GM21576 (cell line): Measurements from ENCODE around the gene CDC25B.
A peak's percentile ranks its signal among the peaks of the same experiment; 100 is the strongest.
"Not testable (repeated sequence)": the region's sequence is repeated elsewhere in the genome, so short reads cannot be mapped to it uniquely, and the experiment has no call there.

Experiments
- ATAC-seq: cut with Tn5 transposase; IDR thresholded peaks from one replicate; pipeline ENCODE4 v1.9.1; 2021; ENCODE audit warnings: mild to moderate bottlenecking, moderate library complexity; ENCODE audit not compliant: unreplicated experiment

CDC25B gene

DNA sequence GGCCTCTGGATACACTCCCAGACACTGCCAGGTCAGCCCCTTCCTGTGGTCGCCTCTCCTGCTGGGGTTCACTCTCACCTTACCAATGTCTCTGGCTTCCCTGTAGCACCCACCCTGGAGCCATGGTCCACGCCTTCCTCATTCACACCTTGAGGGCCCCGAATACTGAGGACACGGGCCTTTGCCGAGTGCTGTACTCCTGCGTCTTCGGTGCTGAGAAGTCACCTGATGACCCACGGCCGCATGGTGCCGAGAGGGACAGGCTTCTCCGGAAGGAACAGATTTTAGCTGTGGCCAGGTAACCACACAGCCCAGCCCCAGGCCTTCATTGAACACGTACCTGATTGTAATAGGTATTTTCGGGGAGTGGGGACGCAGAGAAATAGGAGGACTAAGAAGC is 25.9 kb downstream of the CDC25B start:
- ATAC-seq = no peak

DNA sequence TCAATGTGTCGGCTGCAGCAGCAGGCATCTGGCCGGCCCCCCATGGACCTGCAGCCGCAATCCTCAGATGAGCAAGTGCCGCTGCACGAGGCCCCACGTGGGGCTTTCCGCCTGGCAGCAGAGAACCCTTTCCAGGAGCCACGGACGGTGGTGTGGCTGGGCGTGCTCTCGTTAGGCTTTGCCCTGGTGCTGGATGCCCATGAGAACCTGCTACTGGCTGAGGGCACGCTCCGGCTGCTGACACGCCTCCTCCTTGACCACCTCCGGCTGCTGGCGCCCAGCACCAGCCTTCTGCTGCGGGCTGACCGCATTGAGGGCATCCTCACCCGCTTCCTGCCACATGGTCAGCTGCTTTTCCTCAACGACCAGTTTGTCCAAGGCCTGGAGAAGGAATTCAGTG is 27.8 kb downstream of the CDC25B start:
- no peak for ATAC-seq

DNA sequence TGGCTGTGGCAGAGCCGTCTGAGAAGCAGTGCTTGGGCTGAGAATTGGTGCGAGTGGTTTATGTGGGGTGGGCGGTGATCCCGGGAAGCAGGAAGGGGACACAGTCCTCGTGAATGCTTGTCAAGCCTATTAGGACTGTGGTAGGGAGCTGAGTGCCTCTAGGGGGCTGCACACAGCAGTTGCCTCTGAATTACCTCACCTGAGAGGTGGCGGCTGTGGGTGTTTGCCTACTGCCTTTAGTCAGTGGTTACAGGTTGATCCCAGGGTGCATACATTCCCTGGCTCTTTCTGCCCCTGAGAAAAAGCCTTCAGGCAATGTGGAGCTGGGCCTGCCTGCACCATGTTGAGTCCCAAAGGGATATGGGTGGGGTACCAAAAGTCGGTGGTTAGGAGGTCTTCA is 29.4 kb downstream of the CDC25B start:
- ATAC-seq = no peak

DNA sequence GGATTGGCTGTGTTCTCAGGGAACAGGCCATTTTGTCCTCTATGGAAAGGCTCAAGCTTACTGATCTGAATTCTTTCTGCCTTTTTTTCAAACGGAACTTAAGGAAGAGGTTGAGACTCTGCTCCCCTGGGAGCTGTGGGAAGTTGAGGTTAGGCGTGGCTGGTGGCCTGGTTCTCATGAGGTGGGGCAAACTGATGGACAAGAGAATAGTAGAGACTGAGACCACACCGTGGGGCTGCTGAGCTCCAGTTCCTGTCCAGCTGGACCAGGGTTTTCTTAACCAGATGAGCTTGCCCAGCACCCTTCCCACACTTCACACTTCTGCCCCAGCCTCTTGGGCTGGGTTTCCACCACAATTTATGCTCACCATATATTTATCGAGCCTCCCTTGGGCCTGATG is 30.3 kb downstream of the CDC25B start:
- no peak for ATAC-seq

DNA sequence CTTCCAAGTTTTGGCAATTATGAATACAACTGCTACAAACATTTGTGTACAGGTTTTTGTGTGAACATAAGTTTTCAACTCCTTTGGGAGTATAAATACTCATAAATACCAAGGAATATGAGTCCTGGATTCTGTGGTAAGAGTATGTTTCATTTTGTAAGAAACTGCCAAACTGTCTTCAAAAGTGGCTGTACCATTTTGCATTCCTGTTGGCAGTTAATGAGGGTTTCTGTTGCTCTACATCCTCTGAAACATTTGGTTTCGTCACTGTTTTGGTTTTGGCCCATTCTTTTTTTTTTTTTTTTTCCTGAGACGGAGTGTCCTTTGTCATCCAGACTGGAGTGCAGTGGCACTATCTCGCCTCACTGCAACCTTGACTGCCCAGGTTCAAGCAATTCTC is 32.7 kb downstream of the CDC25B start:
- ATAC-seq = no peak

DNA sequence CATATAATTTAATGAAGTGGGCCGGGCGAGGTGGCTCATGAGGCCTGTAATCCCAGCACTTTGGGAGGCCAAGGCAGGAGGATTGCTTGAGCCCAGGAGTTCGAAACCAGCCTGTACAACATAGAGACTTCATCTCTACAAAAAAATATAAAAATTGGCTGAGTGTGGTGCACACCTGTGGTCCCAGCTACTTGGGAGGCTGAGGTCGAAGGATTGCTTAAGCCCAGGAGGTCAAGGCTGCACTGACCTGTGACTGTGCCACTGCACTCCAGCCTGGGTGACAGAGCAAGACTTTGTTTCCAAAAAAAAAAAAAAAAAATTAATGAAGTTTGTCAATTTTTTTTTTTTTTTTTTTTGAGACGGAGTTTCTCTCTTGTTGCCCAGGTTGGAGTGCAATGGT is 33.8 kb downstream of the CDC25B start:
- not testable (repeated sequence) for ATAC-seq

DNA sequence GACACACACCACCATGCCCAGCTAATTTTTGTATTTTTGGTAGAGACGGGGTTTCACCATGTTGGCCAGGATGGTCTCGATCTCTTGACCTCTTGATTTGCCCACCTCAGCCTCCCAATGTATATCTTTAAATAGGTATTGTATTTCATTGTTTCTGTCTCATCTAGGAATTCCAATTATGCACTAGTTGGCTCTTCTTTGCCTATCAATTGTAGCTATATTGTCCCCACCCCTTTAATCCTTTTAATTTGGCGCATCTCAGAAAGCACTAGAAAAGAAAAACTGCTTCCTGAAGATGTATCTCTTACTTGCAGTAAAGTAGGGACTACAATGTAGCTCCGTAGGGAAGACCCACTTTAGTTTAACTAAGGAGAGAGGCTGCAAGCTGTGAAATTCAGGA is 40.0 kb downstream of the CDC25B start:
- no peak for ATAC-seq

DNA sequence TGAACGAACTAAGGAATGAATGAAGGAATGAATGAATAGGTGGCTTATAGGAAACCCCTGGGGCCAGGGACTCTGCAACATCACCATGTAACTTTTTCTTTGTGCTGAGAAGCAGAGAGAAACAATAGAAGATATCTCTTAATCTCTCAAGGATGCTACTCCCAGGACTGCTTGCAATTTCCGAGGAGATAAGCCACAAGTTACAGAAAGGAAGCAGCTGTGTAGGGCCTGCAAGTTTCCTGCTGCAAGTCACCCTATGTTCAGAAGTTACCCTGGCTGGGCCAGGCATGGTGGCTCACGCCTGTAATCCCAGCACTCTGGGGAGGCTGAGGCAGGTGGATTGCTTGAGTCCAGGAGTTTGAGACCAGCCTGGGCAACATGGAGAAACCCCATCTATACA is 43.2 kb downstream of the CDC25B start:
- no peak for ATAC-seq

DNA sequence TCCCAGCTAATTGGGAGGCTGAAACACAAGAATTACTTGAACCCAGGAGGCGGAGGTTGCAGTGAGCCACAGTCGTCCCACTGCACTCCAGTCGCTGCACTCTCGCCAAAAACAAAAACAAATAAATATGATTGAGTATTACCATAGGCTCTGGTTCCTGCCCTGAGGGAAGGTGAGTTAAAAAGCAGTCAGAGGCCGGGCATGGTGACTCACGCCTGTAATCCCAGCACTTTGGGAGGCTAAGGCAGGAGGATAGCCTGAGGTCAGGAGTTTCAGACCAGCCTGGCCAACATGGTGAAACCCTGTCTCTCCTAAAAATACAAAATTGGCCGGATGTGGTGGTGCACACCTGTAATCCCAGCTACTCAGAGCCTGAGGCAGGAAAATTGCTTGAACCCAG is 44.1 kb downstream of the CDC25B start:
- ATAC-seq = not testable (repeated sequence)

DNA sequence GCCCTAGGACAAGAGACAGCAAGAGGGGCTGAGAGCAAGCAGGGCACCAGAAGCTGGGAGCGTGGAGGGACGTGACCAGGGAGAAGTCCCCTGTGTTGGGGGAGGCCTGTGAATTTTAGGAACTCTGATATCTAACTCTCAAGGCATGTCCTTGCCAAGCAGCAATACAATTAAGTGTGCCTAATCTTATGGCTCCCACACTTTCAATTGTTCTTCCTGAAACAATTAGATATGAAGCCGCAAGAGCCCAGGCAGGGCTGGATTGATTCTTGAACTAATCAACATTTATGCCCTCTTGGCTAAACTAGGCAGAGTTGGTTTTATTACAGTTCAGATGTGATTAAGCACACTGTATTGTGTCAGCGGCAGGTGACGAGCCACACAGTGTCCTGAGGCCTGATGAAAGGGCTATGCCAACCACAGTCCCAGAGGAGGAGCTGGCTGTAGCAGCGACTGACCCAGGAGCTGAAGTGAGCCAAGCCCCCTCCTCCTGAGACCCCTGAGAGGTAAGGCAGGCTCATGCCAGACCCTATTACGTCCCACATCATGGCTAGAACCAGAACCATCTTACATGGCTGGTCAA is 46.3 kb downstream of the CDC25B start:
- ATAC-seq = no peak

DNA sequence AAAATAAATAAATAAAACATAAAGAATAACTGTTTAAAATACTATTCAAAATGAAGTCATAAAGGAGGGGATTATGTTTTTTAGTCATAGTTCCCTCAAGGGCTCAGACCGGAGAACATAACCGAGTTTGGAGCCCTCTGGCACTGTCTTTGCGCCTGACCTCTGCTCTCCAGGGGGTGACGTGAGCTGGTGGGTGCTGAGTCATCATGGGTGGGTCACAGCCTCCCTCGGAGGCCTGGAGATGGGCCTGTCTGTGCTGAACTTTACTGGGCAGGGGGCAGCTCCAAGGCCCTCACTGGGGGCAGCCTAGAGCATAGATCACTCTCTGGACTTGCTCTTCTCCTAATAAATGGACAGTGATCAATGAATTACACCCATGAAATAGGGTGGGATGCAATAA is 47.4 kb downstream of the CDC25B start:
- no peak for ATAC-seq

DNA sequence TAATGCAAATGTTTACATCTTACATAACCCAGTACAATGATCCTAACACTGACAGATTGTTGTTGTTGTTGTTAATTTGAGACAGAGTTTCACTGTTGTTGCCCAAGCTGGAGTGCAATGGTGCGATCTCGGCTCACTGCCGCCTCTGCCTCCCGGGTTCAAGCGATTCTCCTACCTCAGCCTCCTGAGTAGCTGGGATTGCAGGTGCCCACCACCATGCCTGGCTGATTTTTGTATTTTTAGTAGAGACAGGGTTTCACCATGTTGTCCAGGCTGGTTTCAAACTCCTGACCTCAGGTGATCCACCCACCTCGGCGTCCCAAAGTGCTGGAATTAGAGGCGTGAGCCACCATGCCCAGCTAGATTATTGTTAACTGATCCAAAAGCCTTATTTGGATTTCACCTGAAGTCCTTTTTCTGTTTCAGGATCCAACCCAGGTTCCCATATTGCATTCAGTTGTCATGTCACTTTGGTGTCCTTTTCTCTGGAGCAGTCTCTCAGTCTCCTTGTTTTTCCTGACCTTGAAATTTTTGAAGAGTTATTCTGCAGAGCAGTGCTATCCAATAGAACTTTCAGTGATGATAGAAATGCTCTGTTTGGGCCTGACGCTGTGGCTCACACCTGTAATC is 48.0 kb downstream of the CDC25B start:
- not testable (repeated sequence) for ATAC-seq

DNA sequence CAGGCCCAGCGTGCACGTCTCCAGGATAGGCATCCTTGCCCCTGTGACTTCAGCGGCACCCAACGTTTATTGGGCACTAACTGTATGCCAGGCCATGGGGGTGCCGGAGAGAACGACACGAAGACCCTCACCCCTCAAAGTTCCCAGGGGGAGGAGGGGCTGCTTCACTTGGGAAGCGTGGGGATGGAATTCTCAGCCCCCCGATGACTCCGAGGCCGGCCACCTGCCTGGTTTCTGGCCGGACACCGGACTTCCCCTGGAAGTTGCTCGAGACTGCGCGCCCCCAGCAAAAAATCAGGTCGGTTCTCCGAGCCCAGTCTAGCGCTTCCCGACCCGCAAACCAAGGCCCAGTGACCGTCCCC is 50.2 kb downstream of the CDC25B start:
- no peak for ATAC-seq

DNA sequence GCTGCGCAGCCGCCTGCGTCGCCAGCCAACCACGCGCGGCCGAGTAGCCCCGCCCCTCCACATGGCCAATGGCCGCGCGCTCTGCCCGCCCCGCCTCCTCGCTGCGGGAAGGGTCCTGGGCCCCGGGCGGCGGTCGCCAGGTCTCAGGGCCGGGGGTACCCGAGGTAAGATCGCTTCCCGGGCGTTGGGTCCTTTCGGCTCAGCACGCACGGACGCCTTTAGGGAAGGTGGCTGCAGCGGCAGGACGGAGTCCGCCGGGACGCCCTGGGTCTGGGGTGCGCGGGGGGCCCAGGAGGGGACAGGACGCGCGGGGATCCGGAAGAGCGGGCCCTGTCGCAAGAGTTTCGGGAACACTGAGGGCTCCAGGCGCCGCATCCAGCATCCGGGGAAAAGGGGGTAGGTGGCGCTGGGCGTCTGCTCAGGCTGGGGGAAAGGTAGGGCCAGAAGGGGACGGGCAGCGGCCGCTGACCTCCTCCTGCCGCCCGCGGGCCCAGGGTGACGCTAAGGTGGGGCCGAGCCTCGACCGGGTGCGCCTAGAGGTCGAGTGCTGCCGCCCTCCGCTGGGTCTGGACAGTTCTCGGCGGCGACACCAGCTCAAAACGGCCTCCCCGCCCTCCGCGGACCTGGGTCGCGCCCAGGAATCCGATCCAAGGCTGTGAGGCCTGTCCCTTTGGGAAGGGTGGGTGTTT is 50.8 kb downstream of the CDC25B start, which contains the start of gene MAVS:
Gene MAVS (plus strand): TSS at position 95 of the 689 bp plus-strand sequence. CDS start 7,791 bp downstream, outside the sequence.
- peak; percentile 85 for ATAC-seq

DNA sequence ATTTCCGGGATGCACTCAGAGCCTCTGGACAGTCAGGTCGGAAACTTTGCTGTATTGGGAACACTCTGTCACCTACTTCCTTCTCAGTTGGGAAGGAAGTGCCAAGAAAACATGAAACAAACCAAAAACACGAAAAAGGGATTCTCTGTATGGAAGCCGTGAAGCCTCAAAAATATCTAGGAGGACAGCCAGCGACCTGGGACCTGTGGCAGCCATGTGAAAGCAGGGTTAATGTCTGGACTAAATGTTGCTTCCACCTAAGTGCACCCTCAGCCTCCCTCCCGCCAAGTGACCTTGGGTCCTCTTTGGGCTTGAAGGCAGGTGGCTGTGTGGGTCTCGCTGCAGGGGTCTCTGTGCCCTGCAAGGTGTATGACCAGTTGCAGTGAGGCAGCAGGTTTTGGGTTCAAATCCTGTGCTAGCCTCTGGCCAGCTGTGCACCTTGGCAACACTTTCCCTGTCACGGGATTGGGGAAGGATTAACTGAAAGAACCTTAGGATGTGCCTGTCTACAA is 51.4 kb downstream of the CDC25B start:
- no peak for ATAC-seq

DNA sequence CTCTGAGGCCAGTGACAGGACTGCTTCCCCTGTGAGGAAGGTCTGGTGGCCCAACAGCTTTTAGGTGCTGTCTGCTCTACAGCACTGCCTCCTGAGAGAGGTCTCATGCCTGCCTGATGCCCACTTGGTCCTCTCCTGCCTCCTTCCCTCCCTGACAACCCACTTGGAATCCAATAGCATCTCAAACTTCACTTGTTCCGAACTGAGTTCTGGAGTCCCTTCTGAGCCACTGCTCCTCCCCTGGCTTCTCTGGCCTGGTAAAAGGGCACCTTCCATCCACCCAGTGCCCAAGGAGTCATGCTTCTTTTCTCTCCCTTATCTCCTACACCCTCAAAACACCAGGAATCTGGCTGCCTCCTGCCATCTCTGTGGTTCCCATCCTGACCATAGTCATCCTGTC is 52.5 kb downstream of the CDC25B start:
- no peak for ATAC-seq

DNA sequence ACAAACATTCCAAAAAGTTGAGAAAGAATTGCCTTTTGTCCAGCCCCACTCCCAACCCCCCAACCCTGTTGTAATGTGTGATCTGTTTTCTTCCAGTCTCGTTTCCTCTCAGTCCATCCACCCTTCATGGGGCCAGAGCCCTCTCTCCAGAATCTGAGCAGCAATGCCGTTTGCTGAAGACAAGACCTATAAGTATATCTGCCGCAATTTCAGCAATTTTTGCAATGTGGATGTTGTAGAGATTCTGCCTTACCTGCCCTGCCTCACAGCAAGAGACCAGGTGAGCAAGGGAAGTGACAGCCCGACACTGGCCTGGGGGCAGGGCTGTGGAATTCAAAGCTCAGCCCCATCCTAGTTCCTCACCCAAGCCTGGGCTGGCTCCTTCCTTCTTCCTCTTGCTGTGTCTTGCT is 58.4 kb downstream of the CDC25B start:
- ATAC-seq = no peak
